Measurements from ENCODE around the gene RFX2. TPM values are rescaled to one million over a fixed set of nuclear protein-coding genes. Genes with fewer than 3 reads are reported as not detected.

The RFX2 gene
- total and polyA plus RNA-seq, 9 of the 15 experiments (the other 6 are each of a cell fraction or from before 2014, with no cell fraction given), result 3.6 to 18.7 (median 8.7) TPM

DNA sequence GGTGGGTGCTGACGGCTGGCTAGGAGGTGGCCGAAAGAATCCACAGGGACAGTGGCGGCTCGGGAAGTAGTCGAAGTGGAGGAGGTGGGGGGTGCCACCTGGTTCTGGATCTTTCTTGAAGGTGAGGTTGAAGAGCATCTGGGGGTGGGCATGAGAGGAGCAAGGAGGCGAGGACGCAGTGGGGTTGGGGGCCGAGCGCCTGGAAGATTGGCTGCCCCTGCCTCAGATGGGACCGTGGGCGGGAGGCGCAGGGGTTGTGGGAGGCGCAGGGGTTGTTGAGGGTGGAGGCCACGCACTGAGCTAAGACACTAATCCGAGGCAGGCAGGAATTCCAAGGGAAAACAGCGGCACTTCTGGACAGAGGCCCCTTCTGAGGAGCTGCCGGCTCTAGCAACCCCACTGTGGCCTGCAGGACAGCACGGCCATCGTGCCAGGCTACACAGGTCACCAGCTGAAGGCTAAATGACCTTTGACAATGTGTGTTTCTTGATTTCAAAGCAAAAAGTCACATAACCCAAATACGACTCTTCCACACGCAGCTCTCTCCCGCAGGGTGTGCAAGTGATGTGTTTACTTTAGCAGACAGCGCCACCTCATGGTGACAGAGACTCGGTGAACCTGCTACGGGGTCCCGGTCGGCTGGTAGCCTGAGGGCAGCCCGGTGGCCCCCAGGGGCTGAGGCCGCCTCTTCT lies 88.3 kb downstream of the RFX2 start (continued):
- TF ChIP-seq, protein P1, sequence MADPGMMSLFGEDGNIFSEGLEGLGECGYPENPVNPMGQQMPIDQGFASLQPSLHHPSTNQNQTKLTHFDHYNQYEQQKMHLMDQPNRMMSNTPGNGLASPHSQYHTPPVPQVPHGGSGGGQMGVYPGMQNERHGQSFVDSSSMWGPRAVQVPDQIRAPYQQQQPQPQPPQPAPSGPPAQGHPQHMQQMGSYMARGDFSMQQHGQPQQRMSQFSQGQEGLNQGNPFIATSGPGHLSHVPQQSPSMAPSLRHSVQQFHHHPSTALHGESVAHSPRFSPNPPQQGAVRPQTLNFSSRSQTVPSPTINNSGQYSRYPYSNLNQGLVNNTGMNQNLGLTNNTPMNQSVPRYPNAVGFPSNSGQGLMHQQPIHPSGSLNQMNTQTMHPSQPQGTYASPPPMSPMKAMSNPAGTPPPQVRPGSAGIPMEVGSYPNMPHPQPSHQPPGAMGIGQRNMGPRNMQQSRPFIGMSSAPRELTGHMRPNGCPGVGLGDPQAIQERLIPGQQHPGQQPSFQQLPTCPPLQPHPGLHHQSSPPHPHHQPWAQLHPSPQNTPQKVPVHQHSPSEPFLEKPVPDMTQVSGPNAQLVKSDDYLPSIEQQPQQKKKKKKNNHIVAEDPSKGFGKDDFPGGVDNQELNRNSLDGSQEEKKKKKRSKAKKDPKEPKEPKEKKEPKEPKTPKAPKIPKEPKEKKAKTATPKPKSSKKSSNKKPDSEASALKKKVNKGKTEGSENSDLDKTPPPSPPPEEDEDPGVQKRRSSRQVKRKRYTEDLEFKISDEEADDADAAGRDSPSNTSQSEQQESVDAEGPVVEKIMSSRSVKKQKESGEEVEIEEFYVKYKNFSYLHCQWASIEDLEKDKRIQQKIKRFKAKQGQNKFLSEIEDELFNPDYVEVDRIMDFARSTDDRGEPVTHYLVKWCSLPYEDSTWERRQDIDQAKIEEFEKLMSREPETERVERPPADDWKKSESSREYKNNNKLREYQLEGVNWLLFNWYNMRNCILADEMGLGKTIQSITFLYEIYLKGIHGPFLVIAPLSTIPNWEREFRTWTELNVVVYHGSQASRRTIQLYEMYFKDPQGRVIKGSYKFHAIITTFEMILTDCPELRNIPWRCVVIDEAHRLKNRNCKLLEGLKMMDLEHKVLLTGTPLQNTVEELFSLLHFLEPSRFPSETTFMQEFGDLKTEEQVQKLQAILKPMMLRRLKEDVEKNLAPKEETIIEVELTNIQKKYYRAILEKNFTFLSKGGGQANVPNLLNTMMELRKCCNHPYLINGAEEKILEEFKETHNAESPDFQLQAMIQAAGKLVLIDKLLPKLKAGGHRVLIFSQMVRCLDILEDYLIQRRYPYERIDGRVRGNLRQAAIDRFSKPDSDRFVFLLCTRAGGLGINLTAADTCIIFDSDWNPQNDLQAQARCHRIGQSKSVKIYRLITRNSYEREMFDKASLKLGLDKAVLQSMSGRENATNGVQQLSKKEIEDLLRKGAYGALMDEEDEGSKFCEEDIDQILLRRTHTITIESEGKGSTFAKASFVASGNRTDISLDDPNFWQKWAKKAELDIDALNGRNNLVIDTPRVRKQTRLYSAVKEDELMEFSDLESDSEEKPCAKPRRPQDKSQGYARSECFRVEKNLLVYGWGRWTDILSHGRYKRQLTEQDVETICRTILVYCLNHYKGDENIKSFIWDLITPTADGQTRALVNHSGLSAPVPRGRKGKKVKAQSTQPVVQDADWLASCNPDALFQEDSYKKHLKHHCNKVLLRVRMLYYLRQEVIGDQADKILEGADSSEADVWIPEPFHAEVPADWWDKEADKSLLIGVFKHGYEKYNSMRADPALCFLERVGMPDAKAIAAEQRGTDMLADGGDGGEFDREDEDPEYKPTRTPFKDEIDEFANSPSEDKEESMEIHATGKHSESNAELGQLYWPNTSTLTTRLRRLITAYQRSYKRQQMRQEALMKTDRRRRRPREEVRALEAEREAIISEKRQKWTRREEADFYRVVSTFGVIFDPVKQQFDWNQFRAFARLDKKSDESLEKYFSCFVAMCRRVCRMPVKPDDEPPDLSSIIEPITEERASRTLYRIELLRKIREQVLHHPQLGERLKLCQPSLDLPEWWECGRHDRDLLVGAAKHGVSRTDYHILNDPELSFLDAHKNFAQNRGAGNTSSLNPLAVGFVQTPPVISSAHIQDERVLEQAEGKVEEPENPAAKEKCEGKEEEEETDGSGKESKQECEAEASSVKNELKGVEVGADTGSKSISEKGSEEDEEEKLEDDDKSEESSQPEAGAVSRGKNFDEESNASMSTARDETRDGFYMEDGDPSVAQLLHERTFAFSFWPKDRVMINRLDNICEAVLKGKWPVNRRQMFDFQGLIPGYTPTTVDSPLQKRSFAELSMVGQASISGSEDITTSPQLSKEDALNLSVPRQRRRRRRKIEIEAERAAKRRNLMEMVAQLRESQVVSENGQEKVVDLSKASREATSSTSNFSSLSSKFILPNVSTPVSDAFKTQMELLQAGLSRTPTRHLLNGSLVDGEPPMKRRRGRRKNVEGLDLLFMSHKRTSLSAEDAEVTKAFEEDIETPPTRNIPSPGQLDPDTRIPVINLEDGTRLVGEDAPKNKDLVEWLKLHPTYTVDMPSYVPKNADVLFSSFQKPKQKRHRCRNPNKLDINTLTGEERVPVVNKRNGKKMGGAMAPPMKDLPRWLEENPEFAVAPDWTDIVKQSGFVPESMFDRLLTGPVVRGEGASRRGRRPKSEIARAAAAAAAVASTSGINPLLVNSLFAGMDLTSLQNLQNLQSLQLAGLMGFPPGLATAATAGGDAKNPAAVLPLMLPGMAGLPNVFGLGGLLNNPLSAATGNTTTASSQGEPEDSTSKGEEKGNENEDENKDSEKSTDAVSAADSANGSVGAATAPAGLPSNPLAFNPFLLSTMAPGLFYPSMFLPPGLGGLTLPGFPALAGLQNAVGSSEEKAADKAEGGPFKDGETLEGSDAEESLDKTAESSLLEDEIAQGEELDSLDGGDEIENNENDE (IDR thresholded peaks at IDR 0.05; ENCODE audit: low read depth, low read length), result no peak
- peak; percentile 47 for TF ChIP-seq CREM (IDR thresholded peaks at IDR 0.05; ENCODE audit: low read depth)
- no peak for TF ChIP-seq NELFE (IDR thresholded peaks at IDR 0.05; ENCODE audit: insufficient read depth, insufficient read length)
- no peak for TF ChIP-seq RNF219 (CRISPR knock-in tag; IDR thresholded peaks at IDR 0.05)
- TF ChIP-seq SRF (CRISPR knock-in tag; IDR thresholded peaks at IDR 0.05), result no peak
- no peak for TF ChIP-seq HEY1 (CRISPR knock-in tag; IDR thresholded peaks at IDR 0.05; ENCODE audit: borderline replicate concordance)
- TF ChIP-seq HLTF (IDR thresholded peaks at IDR 0.05), result no peak
- peak; percentile 69; the same call in 1 of the 2 replicates for TF ChIP-seq STAG1 (CRISPR knock-in tag; IDR thresholded peaks at IDR 0.05; ENCODE audit: borderline replicate concordance)
- no peak for TF ChIP-seq ZFP1 (CRISPR knock-in tag; IDR thresholded peaks at IDR 0.05)
- 0 out of 2 replicates have a peak, but pooled peaks have one; percentile 49 for TF ChIP-seq JUND (IDR thresholded peaks at IDR 0.05; ENCODE audit: borderline replicate concordance, low read depth, low read length)
- TF ChIP-seq JUND (tag; IDR thresholded peaks at IDR 0.05; ENCODE audit: borderline replicate concordance, low read depth, low read length), result no peak
- no peak for TF ChIP-seq NCOR1 (IDR thresholded peaks at IDR 0.05)
- TF ChIP-seq, protein P2, sequence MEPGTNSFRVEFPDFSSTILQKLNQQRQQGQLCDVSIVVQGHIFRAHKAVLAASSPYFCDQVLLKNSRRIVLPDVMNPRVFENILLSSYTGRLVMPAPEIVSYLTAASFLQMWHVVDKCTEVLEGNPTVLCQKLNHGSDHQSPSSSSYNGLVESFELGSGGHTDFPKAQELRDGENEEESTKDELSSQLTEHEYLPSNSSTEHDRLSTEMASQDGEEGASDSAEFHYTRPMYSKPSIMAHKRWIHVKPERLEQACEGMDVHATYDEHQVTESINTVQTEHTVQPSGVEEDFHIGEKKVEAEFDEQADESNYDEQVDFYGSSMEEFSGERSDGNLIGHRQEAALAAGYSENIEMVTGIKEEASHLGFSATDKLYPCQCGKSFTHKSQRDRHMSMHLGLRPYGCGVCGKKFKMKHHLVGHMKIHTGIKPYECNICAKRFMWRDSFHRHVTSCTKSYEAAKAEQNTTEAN (CRISPR knock-in tag; IDR thresholded peaks at IDR 0.05), result no peak
